Testis (tissue), 3 donors: ENCODE data around the gene CLSTN1. TPM values are rescaled to one million over a fixed set of nuclear protein-coding genes. Genes with fewer than 3 reads are reported as not detected.

Experiments
- DNase-seq: peaks from one replicate; pipeline ENCODE4 v3.0.0-alpha.2; 2019
- H3K27ac ChIP-seq, 2 donors: fragments of 200-600 bp; sonication (generic); one replicate each; pipeline ENCODE4 v1.5.1; 2019
- H3K27me3 ChIP-seq: fragments of 200-600 bp; sonication (generic); one replicate; pipeline ENCODE4 v1.5.1; 2019
- H3K36me3 ChIP-seq: fragments of 200-600 bp; sonication (generic); one replicate; pipeline ENCODE4 v1.5.1; 2017; ENCODE audit warnings: low read depth; ENCODE audit errors: missing control alignments
- H3K4me1 ChIP-seq: fragments of 200-600 bp; sonication (generic); one replicate; pipeline ENCODE4 v1.5.1; 2019
- H3K4me3 ChIP-seq, 2 donors: fragments of 200-600 bp; sonication (generic); one replicate each; pipeline ENCODE4 v1.5.1; 2017 to 2019
- H3K9me3 ChIP-seq: fragments of 200-600 bp; sonication (generic); one replicate; pipeline ENCODE4 v1.5.1; 2017
- CTCF ChIP-seq, 3 experiments: fragments of 450-650 bp in 2 of 3; fragments of 200-600 bp in 1 of 3; sonication (generic) in 1 of 3; IDR thresholded peaks; one replicate each; pipeline ENCODE4 v1.5.1; 2016 to 2019; ENCODE audit warnings: antibody characterized with exemption in 3 of 3, mild to moderate bottlenecking in 2 of 3, moderate library complexity in 1 of 3
- POLR2A ChIP-seq: fragments of 450-650 bp; IDR thresholded peaks from one replicate; pipeline ENCODE4 v1.6.1; 2017; ENCODE audit warnings: antibody characterized with exemption, mild to moderate bottlenecking, moderate library complexity
- WGBS, 2 donors: methylation state at CpG; one replicate each; pipeline ENCODE4 v1.1.5; 2018; 5-methylcytosine and 5-hydroxymethylcytosine counted together
- intact Hi-C: fragments of 100-400 bp; cut with DNase I; formaldehyde crosslinking; loops from one replicate; pipeline ENCODE4 v1.15.1; 2023; ENCODE audit warnings: low total_unique reads
- polyA plus RNA-seq: library from polyadenylated mRNA; stranded (reverse); fragments of 350-450 nt; fragmentation: Illumina TruSeq; extraction: RNeasy Lipid Tissue Mini Kit (QIAGEN cat#74804); gene quantifications from one replicate; pipeline ENCODE4 v1.2.3, GENCODE V29; 2014; ENCODE audit warnings: low read depth, low replicate concordance; ENCODE audit not compliant: insufficient read depth
- total RNA-seq, 2 donors: library from RNA; depleted of rRNA; stranded (reverse); fragments of >200 nt; gene quantifications; one replicate each; pipeline ENCODE4 v1.2.3, GENCODE V29; 2016

The CLSTN1 gene
- total and polyA plus RNA-seq, 3 donors from 2014 or later = 52.6 to 70.2 (median 60.4) TPM

GRCh38 chr1:9801909-9802308, 21.9 kb downstream of the CLSTN1 start:
- DNase-seq = no peak
- Histone ChIP-seq H3K4me3 (no peak overlapping the region), H3K4me1 (no peaks in the 10 kb centered on the region), H3K9me3 (no peaks in the 10 kb centered on the region), H3K36me3 (no peaks in the 10 kb centered on the region), H3K27me3 (no peaks in the 10 kb centered on the region), H3K27ac (no peak overlapping the region)
- TF ChIP-seq CTCF (IDR thresholded peaks at IDR 0.05) (no peak), POLR2A (no peak)
- 93 to 97% methylated on average over 1 of the region's 1 CpG for WGBS, 2 donors
- intact Hi-C loops = no loop called here

GRCh38 chr1:9798236-9799130, 25.3 kb downstream of the CLSTN1 start:
- Histone ChIP-seq H3K36me3 (no peaks in the 10 kb centered on the region), H3K4me3 (no peak overlapping the region), H3K27ac (no peak overlapping the region), H3K9me3 (no peaks in the 10 kb centered on the region), H3K27me3 (no peaks in the 10 kb centered on the region), H3K4me1 (peaks cover 2% of the 10 kb centered on the region)
- DNase-seq = no peak
- intact Hi-C loops = no loop called here
- 75 to 81% methylated on average over 11 of the region's 11 CpGs for WGBS, 2 donors
- TF ChIP-seq POLR2A (no peak), CTCF (IDR thresholded peaks at IDR 0.05) (no peak)

GRCh38 chr1:9797049-9797448, 26.7 kb downstream of the CLSTN1 start:
- TF ChIP-seq CTCF (IDR thresholded peaks at IDR 0.05) = no peak
- no peak for TF ChIP-seq POLR2A
- Histone ChIP-seq H3K27ac (no peak overlapping the region), H3K9me3 (no peaks in the 10 kb centered on the region), H3K4me3 (no peak overlapping the region), H3K27me3 (no peaks in the 10 kb centered on the region), H3K36me3 (no peaks in the 10 kb centered on the region), H3K4me1 (peaks cover 7% of the 10 kb centered on the region)
- DNase-seq = no peak
- intact Hi-C loops = no loop called here

GRCh38 chr1:9794081-9794480, 29.7 kb downstream of the CLSTN1 start:
- no peaks in the 10 kb centered on the region for H3K36me3 ChIP-seq
- TF ChIP-seq POLR2A (no peak), CTCF (IDR thresholded peaks at IDR 0.05) (no peak)
- H3K27me3 ChIP-seq = no peaks in the 10 kb centered on the region
- intact Hi-C loops = no loop called here
- no peaks in the 10 kb centered on the region for H3K9me3 ChIP-seq
- no peak overlapping the region for H3K4me3 ChIP-seq
- peaks cover 7% of the 10 kb centered on the region for H3K4me1 ChIP-seq
- H3K27ac ChIP-seq = no peak overlapping the region
- WGBS, 2 donors = 72 to 80% methylated on average over 6 of the region's 6 CpGs
- no peak for DNase-seq

GRCh38 chr1:9793291-9793690, 30.5 kb downstream of the CLSTN1 start:
- Histone ChIP-seq H3K4me1 (peaks cover 7% of the 10 kb centered on the region), H3K36me3 (no peaks in the 10 kb centered on the region), H3K9me3 (no peaks in the 10 kb centered on the region), H3K27ac (no peak overlapping the region), H3K4me3 (no peak overlapping the region), H3K27me3 (no peaks in the 10 kb centered on the region)
- DNase-seq = no peak
- intact Hi-C loops = no loop called here
- TF ChIP-seq CTCF (IDR thresholded peaks at IDR 0.05) (no peak), POLR2A (no peak)
- 62 to 83% methylated on average over 15 of the region's 15 CpGs for WGBS, 2 donors
